H1 (cell line): ENCODE measurements around the gene FCHO1. TPM values are rescaled to one million over a fixed set of nuclear protein-coding genes. Genes with fewer than 3 reads are reported as not detected.

Experiments
- CTBP2 ChIP-seq: IDR thresholded peaks from 2 replicates; pipeline ENCODE4 v1.7.0; 2011; ENCODE audit warnings: borderline replicate concordance, mild to moderate bottlenecking, moderate library complexity, mixed read lengths, low read length; ENCODE audit not compliant: insufficient read depth, insufficient read length
- EGR1 ChIP-seq: IDR thresholded peaks from 2 replicates; pipeline ENCODE4 v1.6.1; 2011; ENCODE audit warnings: low read depth, low read length, borderline replicate concordance
- KDM5A ChIP-seq: fragments of 200-600 bp; IDR thresholded peaks from 2 replicates; pipeline ENCODE4 v1.7.1; 2012; ENCODE audit warnings: mild to moderate bottlenecking, low read length, inconsistent platforms, mixed read lengths
- NRF1 ChIP-seq: IDR thresholded peaks from 2 replicates; pipeline ENCODE4 v1.6.1; 2011; ENCODE audit warnings: mild to moderate bottlenecking, low read depth, low read length, improper control_type of control experiment
- RBBP5 ChIP-seq: IDR thresholded peaks from 2 replicates; pipeline ENCODE4 v1.7.1; 2012; ENCODE audit warnings: low read depth, mild to moderate bottlenecking, inconsistent platforms, low read length, moderate library complexity, borderline replicate concordance
- RNF2 ChIP-seq: fragments of 200-900, 300-1000 bp; sonication (generic); IDR thresholded peaks from 2 replicates; pipeline ENCODE4 v1.7.1; 2016; ENCODE audit warnings: borderline replicate concordance, low read depth, mild to moderate bottlenecking, antibody characterized with exemption, low read length; ENCODE audit not compliant: poor library complexity, severe bottlenecking; ENCODE audit errors: missing control alignments
- SIN3A ChIP-seq, 2 experiments: IDR thresholded peaks in 1 of 2; conservative IDR thresholded peaks in 1 of 2; 2 replicates each; pipeline ENCODE4 v1.6.1; 2011 to 2012; ENCODE audit warnings: low read length in 2 of 2, improper control_type of control experiment in 1 of 2, low read depth in 1 of 2, mild to moderate bottlenecking in 1 of 2
- YY1 ChIP-seq: IDR thresholded peaks from 2 replicates; pipeline ENCODE4 v1.6.1; 2011; ENCODE audit warnings: low read depth, mild to moderate bottlenecking, low read length
- polyA plus RNA-seq, 7 experiments: library from polyadenylated mRNA; depleted of rRNA in 3 of 7; stranded (reverse) in 5 of 7; unstranded in 2 of 7; fragments of >200 nt in 5 of 7; fragments of 200-250 nt in 2 of 7; gene quantifications; 1 replicate in 5 of 7; 2 replicates in 1 of 7; 4 replicates in 1 of 7; pipeline versions ENCODE4 v1.2.1 to v1.2.3, GENCODE V29; 2011 to 2013; ENCODE audit warnings: missing spikeins in 2 of 7, mixed read lengths in 2 of 7
- total RNA-seq: library from RNA; stranded (reverse); fragmentation: NEBNext Ultra II Directional; extraction: Animal tissue kit (Norgen Biotek cat#: 25700); gene quantifications from 2 replicates; pipeline ENCODE4 v1.2.1, GENCODE V29; 2021

FCHO1 gene
- total and polyA plus RNA-seq, 2 of the 8 experiments (the other 6 are each of a cell fraction or from before 2014, with no cell fraction given): 13.0 to 25.9 TPM

DNA sequence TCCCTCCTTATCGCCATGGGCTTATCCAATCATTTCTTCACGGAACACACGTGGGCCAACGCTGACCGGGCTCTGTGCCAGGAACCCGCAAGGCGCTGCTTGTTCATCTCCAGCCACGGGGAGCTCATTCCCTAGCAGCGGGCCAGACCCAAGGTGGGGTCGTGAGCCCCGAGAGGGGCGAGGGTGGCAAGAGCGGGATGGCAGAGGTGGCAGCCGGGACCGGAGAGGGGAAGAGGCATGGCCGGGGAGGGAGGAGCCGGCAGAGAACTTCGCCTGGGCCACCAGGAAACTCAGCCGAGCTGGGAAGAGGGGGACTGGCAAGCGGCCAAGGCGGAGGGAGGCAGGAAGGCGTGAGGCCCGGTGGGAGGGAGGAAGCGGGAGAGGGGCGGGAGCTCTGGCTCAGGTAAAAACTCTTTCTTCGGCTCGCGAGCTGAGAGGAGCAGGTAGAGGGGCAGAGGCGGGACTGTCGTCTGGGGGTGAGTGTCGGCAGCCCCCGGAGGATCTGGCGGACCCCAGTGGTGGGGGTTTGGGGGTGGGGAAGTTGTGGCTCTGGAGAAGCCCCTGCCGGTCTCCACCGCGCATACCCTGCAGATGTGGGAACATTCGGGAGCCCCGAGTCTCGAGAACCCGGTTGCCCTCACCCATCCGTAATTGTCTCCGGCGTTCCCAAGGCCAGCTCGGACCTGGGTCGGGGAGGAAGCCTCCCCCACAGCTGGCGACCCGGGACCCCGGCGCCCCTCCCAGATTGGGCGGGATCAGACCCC, 43.6 kb downstream of the FCHO1 start, which contains the start of gene B3GNT3 (continued):
- TF ChIP-seq CTBP2 (peak; percentile 64), RBBP5 (peak; percentile 58; the same call in 1 of the 2 replicates), KDM5A (no peak), SIN3A (conservative IDR thresholded peaks at IDR 0.05 in 1 of 2, IDR thresholded peaks at IDR 0.05 in 1 of 2; ENCODE audit: low read depth in 1 of 2, low read length in 2 of 2) (0 out of 4 replicates have a peak, but pooled peaks of 1 of the 2 experiments have one; percentile 44), EGR1 (peak; percentile 47; the same call in 1 of the 2 replicates), YY1 (0 out of 2 replicates have a peak, but pooled peaks have one; percentile 12), NRF1 (no peak), RNF2 (no peak)
